Stimulated activated CD4-positive, alpha-beta T cell treated with anti-CD3 and anti-CD28 coated beads, Interleukin-12 subunit alpha, Interleukin-12 subunit beta, amount 100 ng/mL, for 48 hours (primary cell): ENCODE data around the gene MAP7D3.

Source experiments
- DNase-seq, 3 donors: peaks; one replicate each; pipeline ENCODE4 v3.0.0-alpha.2; 2020; ENCODE audit warnings: low read depth in 2 of 3, low spot score in 1 of 3

Gene MAP7D3

GRCh38 chrX:136209016-136209738 is 42.0 kb downstream of the MAP7D3 start:
- no peak for DNase-seq

GRCh38 chrX:136207546-136207945 is 43.7 kb downstream of the MAP7D3 start:
- DNase-seq: no peak

- DNase-seq: no peak
These were observed 44.3 kb downstream of the MAP7D3 start for GRCh38 chrX:136206916-136207315.

GRCh38 chrX:136205882-136206380 is 45.3 kb downstream of the MAP7D3 start:
- DNase-seq: no peak

- no peak for DNase-seq
These were observed 46.6 kb downstream of the MAP7D3 start for GRCh38 chrX:136204571-136204970.

- no peak for DNase-seq
These were observed 47.2 kb downstream of the MAP7D3 start for GRCh38 chrX:136203951-136204350.

GRCh38 chrX:136203438-136203837 is 47.8 kb downstream of the MAP7D3 start:
- no peak for DNase-seq

GRCh38 chrX:136202889-136203288 is 48.3 kb downstream of the MAP7D3 start:
- no peak for DNase-seq

GRCh38 chrX:136201601-136202000 is 49.6 kb downstream of the MAP7D3 start:
- DNase-seq: no peak

GRCh38 chrX:136200466-136200865 is 50.7 kb downstream of the MAP7D3 start:
- no peak for DNase-seq

GRCh38 chrX:136199365-136199764 is 51.8 kb downstream of the MAP7D3 start:
- no peak for DNase-seq

GRCh38 chrX:136198678-136199243 is 52.4 kb downstream of the MAP7D3 start:
- no peak for DNase-seq

GRCh38 chrX:136198010-136198409 is 53.2 kb downstream of the MAP7D3 start:
- DNase-seq: no peak

GRCh38 chrX:136196691-136197155 is 54.5 kb downstream of the MAP7D3 start:
- no peak for DNase-seq

- DNase-seq: no peak
These were observed 56.0 kb downstream of the MAP7D3 start for GRCh38 chrX:136195247-136195646.

- DNase-seq: no peak
These were observed 56.7 kb downstream of the MAP7D3 start for GRCh38 chrX:136194536-136194935.

- no peak for DNase-seq
These were observed 57.4 kb downstream of the MAP7D3 start for GRCh38 chrX:136193771-136194170.

GRCh38 chrX:136192839-136193414 is 58.3 kb downstream of the MAP7D3 start:
- DNase-seq: no peak

GRCh38 chrX:136192135-136192534 is 59.1 kb downstream of the MAP7D3 start:
- DNase-seq: no peak

GRCh38 chrX:136191171-136191570 is 60.0 kb downstream of the MAP7D3 start:
- DNase-seq: no peak

GRCh38 chrX:136190038-136190713 is 61.0 kb downstream of the MAP7D3 start:
- no peak for DNase-seq

- DNase-seq: no peak
These were observed 62.0 kb downstream of the MAP7D3 start for GRCh38 chrX:136189222-136189621.
